ENCODE results near the gene NPHP4.

DNA sequence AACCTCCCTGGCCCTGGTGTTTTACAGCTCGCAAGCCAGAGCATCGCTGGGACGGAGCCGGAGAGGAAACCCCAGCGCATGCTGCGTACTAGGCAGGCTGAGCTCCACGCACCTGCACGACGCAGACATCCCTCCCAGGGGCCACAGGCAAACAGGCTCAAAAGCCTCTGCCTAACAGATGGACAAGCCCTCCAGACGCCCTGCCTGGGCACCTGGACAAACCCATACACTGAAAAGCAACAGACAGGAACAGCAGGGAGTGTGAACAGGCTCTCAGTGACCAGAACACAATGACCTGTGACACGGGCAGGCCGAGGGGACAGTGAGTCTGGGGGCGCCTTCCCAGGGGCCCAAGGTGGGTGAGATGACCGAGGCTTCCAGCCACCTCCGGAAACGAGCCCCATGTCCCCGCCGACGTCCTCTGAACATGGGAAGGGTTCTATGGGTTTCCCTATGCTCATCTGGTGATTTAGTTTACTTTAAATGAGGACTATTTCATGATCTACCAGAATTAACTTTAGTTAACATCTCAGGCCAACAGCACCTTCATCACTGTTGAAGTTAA lies 40.3 kb downstream of the NPHP4 start:
- TF ChIP-seq, protein P1, sequence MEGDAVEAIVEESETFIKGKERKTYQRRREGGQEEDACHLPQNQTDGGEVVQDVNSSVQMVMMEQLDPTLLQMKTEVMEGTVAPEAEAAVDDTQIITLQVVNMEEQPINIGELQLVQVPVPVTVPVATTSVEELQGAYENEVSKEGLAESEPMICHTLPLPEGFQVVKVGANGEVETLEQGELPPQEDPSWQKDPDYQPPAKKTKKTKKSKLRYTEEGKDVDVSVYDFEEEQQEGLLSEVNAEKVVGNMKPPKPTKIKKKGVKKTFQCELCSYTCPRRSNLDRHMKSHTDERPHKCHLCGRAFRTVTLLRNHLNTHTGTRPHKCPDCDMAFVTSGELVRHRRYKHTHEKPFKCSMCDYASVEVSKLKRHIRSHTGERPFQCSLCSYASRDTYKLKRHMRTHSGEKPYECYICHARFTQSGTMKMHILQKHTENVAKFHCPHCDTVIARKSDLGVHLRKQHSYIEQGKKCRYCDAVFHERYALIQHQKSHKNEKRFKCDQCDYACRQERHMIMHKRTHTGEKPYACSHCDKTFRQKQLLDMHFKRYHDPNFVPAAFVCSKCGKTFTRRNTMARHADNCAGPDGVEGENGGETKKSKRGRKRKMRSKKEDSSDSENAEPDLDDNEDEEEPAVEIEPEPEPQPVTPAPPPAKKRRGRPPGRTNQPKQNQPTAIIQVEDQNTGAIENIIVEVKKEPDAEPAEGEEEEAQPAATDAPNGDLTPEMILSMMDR (IDR thresholded peaks at IDR 0.05 in 2 of 3, conservative IDR thresholded peaks at IDR 0.05 in 1 of 3; ENCODE audit: control insufficient read depth in 2 of 3, extremely low read depth in 1 of 3, insufficient read depth in 1 of 3, low read depth in 3 of 3, low read length in 3 of 3): no peak
- TF ChIP-seq TAF1 (IDR thresholded peaks at IDR 0.05; ENCODE audit: borderline replicate concordance, low read depth, low read length): no peak

All from GM12878 (cell line).